GM12878 (cell line): ENCODE results near the gene RNF169.
"Not testable (repeated sequence)": the region's sequence is repeated elsewhere in the genome, so short reads cannot be mapped to it uniquely, and the experiment has no call there.

ENCODE experiments used
- CTCF ChIP-seq, 3 experiments: IDR thresholded peaks in 2 of 3; conservative IDR thresholded peaks in 1 of 3; 2 replicates each; pipeline ENCODE4 v1.5.1; 2011; ENCODE audit warnings: low read depth in 3 of 3, low read length in 3 of 3, mild to moderate bottlenecking in 3 of 3, control low read depth in 2 of 3, moderate library complexity in 2 of 3, inconsistent platforms in 1 of 3, mixed read lengths in 1 of 3; ENCODE audit not compliant: control insufficient read depth in 2 of 3, insufficient read depth in 1 of 3; ENCODE audit errors: extremely low read depth in 1 of 3
- ETV6 ChIP-seq, 2 experiments: fragments of 450-650 bp in 1 of 2; IDR thresholded peaks in 1 of 2; conservative IDR thresholded peaks in 1 of 2; 2 replicates each; pipeline ENCODE4 v1.6.1; 2014; ENCODE audit warnings: antibody characterized with exemption in 1 of 2, borderline replicate concordance in 1 of 2, low read depth in 1 of 2, mild to moderate bottlenecking in 1 of 2, moderate library complexity in 1 of 2
- POLR2AphosphoS5 ChIP-seq: IDR thresholded peaks from 2 replicates; pipeline ENCODE4 v1.6.1; 2011; ENCODE audit warnings: mild to moderate bottlenecking, low read length, inconsistent platforms
- SPI1 ChIP-seq: IDR thresholded peaks from 2 replicates; pipeline ENCODE4 v1.6.1; 2011; ENCODE audit warnings: low read depth, mild to moderate bottlenecking, low read length, moderate library complexity, borderline replicate concordance; ENCODE audit not compliant: insufficient read depth
- SRF ChIP-seq, 2 experiments: IDR thresholded peaks; 2 replicates each; pipeline ENCODE4 v1.6.1; 2011; ENCODE audit warnings: low read depth in 2 of 2, low read length in 2 of 2, mild to moderate bottlenecking in 1 of 2, moderate library complexity in 1 of 2

GRCh38 chr11:74768172-74768651, 19.6 kb downstream of the RNF169 start:
- TF ChIP-seq CTCF (IDR thresholded peaks at IDR 0.05 in 2 of 3, conservative IDR thresholded peaks at IDR 0.05 in 1 of 3; ENCODE audit: control insufficient read depth in 2 of 3, extremely low read depth in 1 of 3, insufficient read depth in 1 of 3, low read depth in 3 of 3, low read length in 3 of 3); POLR2AphosphoS5; SRF (IDR thresholded peaks at IDR 0.05; ENCODE audit: low read depth in 2 of 2, low read length in 2 of 2); SPI1: not testable (repeated sequence)
- peak in 1 of 2 experiments; percentile 25; a peak in 1 of 4 replicates for TF ChIP-seq ETV6 (conservative IDR thresholded peaks at IDR 0.05 in 1 of 2, IDR thresholded peaks at IDR 0.05 in 1 of 2; ENCODE audit: borderline replicate concordance in 1 of 2, low read depth in 1 of 2)
